Heart left ventricle (tissue), 13 donors: ENCODE measurements around the gene NCL.

Experiments
- CTCF ChIP-seq, 12 donors: fragments of 200-600 bp; sonication (generic) in 4 of 12; IDR thresholded peaks; one replicate each; pipeline versions ENCODE4 v1.5.0 to v1.8.0; 2018 to 2022; ENCODE audit warnings: antibody characterized with exemption in 12 of 12, mild to moderate bottlenecking in 5 of 12
- POLR2A ChIP-seq, 2 donors: fragments of 450-650 bp; IDR thresholded peaks; one replicate each; pipeline ENCODE4 v1.6.1; 2017; ENCODE audit warnings: antibody characterized with exemption in 2 of 2, mild to moderate bottlenecking in 2 of 2, moderate library complexity in 2 of 2
- donor health status: ischemic (EF 13 %, LVEDD 7.1; RV severe dilation, severe dysfunction).
- donor health status: DM: no; HTN: yes; CAD: no.
- donor health status: DM: no; HTN: no; CAD: no.
- donor health status: ischemic (EF 25% LVEDD 6.9; RV normal size, moderate dysfunction).
- donor health status: ischemic (EF 25% LVEDD 5.7; RV mildly dilated, moderate dysfunction).
- donor health status: ischemic (EF 35%, LVEDD 5.7; RV mildly dilated, moderate dysfunction).
- donor health status: nonischemic (EF 11% LVEDD 7.7; RV severe dilation, severe dysfunction).
- donor health status: DM: yes; HTN: yes; CAD: no.
- donor health status: PGD.
- donor health status: ischemic (EF 29% LVEDD 5.4; RV normal size, mild dysfunction).
- donor health status: nonischemic (EF 23%, LVEDD 6.1; RV moderate dilation, normal function).

- TF ChIP-seq CTCF (IDR thresholded peaks at IDR 0.05) (no peak), POLR2A (IDR thresholded peaks at IDR 0.05) (no peak)
Observed at GRCh38 chr2:231455222-231455621, 9.1 kb downstream of the NCL start.
